Stimulated activated CD4-positive, alpha-beta T cell treated with anti-CD3 and anti-CD28 coated beads, Interleukin-15, amount 100 ng/mL, for 48 hours (primary cell): ENCODE results near the gene TBXAS1.
"Not testable (repeated sequence)": the region's sequence is repeated elsewhere in the genome, so short reads cannot be mapped to it uniquely, and the experiment has no call there.

ENCODE experiments used
- DNase-seq, 2 donors: peaks; one replicate each; pipeline ENCODE4 v3.0.0-alpha.2; 2020; ENCODE audit warnings: low read depth in 2 of 2

Gene TBXAS1

GRCh38 chr7:139827042-139827441, 2.0 kb upstream of the TBXAS1 start:
- no peak for DNase-seq

DNA sequence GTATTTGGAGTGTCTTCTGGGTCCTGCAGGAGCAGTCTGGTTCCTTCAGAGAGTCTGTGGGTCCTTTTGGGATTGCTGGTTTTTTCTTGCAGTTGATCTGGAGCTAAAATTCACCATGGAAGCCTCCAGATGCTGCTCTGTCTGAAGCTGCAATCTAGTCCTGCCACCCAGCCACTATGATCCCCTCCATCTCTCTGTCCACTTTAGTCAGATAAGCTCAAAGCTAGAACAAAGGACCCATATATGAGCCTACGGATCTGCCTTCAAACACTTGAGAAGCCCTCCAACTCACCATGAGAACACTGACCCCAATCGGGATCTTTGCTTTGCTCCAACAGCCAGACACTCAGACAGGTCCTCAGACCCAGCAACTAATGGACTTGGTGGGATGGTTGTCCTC, 618 bp upstream of the TBXAS1 start:
- DNase-seq: no peak

DNA sequence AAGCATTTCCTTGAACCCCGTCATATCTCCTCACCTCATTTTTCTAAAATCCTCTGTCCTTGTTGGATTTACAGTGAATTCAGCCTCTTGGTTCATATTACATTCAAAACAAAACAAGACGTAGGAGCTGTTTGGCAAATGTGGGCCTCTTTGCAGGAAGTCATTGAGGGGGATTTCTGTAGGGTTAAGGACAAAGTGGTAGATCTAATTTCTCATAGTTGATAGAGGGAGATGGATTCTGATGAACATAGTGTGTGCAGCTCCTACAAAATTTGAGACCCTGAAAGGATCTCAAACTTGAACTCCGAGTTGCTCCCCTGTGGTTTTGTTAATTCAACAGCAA, 682 bp downstream of the TBXAS1 start:
- DNase-seq: no peak

DNA sequence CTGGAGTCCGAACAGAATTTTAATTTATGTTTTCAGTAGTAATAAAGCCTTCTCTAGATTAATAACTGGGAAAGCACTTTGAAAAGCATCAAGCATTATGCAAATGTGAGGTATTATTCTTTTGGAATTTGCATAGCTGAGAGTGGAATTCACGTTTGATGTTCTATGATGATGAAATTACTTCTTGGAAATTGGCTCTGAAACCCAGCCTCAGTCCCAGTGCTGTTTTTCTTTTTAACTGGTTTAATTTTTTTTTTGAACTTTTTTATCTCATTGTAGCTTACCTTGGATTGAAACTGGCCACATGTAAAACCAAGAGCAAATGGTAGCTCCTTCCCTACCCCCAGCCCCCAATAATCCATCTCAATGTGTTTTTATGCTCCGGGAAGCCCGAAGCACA, 1.2 kb downstream of the TBXAS1 start:
- DNase-seq: no peak

DNA sequence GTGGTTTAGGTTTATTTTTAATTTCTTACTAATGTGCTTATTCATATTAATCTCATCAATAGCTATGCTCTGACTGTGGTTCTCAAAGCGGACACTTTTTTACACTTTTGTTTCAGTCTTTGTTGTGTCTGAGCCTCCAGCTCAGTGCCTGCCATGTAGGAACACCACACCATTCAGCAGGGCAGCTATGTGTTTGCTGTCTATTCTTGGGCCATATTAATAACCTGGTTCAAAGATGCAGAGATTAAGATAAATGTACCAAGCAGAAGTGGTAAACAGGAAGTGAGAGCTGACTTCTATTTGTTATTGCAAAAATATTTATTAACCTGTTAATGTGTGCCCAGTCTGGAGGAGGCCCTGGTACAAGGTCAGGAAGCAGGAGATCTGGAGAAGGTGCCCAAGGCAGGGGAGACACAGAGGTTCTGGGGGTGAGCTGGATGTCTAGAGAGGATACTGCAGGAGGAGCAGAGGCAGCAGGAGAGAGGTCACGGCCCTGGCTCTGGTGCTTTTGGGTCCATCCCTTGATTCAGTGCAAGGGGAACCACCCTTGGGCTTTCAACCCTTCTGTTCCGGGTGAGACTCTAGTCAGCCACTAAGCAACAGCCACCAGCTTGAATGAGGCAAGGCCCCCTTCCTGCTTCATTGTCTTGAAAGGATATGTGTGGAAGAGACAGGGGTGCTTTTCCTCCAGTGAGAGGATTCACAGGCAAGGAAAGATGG, 1.9 kb downstream of the TBXAS1 start:
- DNase-seq: no peak

GRCh38 chr7:139835848-139836247, 6.8 kb downstream of the TBXAS1 start:
- DNase-seq: not testable (repeated sequence)

DNA sequence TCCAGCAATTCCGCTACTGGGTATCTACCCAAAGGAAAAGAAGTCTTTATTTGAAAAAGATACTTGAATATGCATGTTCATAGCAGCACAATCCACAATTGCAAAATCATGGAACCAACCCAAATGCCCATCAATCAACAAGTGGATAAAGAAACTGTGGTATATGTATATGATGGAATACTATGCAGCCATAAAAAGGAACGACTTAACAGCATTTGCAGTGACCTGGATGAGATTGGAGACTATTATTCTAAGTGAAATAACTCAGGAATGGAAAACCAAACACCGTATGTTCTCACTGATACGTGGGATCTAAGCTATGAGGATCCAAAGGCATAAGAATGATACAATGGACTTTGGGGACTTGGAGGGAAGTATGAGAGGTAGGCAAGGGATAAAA, 8.2 kb downstream of the TBXAS1 start:
- DNase-seq: not testable (repeated sequence)

DNA sequence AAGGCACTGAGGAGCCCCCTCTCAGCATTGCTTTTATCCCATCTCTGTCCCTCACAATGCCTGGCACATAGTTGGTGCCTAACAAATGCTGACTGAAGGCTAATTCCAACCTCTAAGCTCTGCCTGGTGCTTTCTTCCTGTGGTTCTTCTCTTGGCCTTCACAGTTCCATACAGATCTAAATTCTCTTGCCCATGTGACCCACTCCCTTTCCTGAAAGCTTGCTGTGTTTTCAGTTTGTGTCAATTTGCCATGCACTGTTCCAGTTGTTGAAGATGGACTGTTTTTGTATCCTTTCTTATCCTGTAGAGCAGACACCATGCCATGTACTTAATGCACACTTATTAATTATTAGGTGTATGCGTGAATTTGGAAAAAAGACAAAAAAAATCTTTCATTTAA, 9.2 kb downstream of the TBXAS1 start:
- DNase-seq: no peak

DNA sequence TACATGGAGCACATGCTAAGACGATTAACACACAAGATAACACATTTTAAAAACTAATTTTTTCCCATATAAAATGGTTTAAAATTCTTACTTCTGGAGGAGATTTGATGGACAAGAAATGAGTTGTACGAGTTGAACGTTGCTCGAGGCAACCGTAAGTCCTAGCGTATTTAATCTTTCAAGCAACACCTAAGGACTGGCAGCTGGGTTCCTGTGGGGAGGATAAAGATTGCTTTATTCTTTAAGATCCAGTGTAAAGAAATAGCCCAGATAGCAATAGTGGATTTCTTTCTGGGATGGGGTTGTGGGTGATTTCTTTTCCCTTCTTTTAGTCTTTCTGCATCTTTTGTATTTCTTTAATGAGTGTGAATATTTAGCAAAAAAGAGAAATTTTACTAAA, 9.8 kb downstream of the TBXAS1 start:
- DNase-seq: no peak

- no peak for DNase-seq
These were observed 11.7 kb downstream of the TBXAS1 start for GRCh38 chr7:139840776-139841175.

DNA sequence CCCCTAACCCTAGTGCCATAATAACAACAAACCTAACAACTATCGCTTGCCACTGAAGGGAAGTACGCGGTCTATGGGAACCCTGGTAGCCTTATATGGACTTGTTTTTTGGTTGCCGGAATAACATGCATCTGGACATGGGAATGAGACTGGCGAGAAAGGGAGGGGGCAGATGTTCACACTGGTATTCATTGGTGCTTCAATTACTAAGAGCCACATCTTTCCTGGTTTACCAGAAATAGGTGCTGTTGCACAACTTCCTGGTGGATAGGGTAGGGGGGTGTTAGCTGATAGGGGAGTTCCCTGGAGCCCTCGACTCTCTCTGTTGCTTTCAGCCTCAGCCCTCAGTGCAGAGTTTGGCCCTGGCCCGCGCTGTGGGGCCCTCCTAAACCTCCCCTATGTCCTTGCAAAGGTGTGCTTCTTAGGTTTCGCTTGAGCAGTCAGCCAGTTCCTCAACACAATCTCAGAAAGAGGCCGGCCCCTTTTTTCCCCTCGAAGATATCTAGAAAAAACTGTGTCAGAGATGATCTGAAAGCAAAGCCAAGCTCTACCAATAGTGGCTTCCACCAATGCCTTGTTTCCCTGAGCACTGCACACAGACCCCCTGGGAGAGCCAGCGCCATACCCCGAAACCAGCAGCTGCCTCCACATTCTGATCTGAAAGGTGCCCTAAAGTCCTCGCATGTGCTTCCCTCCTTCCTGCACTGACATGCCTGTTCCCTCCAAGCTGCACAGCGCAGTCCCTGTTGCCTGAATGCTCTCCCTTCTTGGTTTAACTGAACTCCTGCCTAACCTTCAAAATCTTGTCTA, 13.5 kb downstream of the TBXAS1 start:
- DNase-seq: no peak

DNA sequence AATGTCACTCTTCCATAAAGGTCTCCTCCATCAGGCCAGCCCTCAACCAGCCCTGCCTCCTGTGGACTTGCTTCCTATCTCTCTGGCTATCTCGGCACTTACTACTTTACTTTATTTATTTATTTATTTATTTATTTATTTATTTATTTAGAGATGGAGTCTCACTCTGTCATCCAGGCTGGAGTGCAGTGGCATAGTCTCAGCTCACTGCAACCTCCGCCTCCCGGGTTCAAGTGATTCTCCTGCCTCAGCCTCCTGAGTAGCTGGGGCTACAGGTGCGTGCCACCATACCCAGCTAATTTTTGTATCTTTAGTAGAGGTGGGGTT, 14.1 kb downstream of the TBXAS1 start:
- not testable (repeated sequence) for DNase-seq

DNA sequence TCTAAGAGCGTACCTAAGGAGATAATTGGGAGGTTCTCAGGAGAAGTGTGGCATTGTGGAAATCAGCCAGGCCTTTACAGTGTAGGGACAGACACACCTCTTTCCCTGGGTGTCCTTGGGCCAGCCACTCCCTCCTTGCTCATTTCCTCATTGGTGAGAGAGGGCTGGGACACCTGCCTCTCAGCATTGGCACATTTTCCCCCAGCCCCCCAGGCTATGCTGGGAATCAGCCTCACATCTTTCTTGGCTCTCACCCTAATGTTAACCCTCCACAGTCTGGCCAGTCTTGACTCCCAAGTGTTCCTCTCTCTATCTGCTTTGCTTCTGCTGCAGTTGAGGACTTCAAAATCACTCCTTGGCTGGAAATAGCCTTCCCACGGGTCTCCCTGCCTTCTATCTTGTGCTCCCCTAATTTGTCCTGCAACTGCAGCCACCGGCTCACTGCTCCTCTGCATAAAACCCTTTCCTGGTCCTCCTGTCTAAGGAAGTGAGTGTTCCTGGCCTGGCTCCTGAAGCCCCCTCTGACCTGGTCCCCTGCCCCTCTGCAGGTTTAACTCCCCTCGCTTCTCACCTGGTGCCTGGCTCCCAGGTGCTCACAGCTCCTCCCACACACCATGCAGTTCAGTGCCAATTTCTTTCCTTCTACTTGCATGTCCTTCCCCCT, 15.8 kb downstream of the TBXAS1 start:
- no peak for DNase-seq

DNA sequence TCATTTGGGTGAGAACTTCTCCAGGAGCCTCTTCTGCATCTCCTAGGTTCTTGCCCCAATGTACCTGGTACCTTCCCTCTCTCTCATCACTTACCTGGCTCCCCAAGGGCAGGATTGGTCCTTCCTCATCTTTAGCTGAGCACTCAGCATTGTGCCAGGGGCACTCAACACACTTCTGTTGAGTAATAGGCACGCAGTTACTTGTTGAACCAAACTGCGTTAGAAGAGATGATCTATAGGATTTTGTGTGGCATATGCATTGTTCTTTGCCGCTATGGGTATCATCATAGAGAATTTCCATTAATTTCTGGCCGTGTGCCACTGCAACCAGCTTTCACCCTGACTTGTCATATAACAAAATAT, 16.4 kb downstream of the TBXAS1 start:
- no peak for DNase-seq

GRCh38 chr7:139846297-139846696, 17.2 kb downstream of the TBXAS1 start:
- no peak for DNase-seq

GRCh38 chr7:139848274-139848673, 19.2 kb downstream of the TBXAS1 start:
- no peak for DNase-seq

DNA sequence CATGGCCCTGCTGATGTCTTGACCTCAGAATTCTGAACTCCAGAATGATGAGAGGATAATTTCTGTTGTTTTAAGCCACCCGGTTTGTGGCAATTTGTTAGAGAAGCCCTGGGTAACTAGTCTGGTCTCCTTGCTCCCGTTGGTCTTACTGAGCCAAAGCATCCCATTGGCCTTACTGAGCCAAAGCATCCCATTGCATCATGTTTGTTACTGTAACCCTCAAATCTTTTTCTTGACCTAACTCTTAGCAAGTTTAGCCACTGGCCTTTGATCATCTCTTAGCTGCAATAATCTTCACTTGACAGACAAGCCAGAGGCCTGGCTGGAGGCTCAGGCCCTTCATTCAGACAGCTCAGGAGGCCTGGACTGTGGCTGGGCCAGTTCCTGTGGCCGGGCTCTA, 21.8 kb downstream of the TBXAS1 start:
- DNase-seq: no peak

DNA sequence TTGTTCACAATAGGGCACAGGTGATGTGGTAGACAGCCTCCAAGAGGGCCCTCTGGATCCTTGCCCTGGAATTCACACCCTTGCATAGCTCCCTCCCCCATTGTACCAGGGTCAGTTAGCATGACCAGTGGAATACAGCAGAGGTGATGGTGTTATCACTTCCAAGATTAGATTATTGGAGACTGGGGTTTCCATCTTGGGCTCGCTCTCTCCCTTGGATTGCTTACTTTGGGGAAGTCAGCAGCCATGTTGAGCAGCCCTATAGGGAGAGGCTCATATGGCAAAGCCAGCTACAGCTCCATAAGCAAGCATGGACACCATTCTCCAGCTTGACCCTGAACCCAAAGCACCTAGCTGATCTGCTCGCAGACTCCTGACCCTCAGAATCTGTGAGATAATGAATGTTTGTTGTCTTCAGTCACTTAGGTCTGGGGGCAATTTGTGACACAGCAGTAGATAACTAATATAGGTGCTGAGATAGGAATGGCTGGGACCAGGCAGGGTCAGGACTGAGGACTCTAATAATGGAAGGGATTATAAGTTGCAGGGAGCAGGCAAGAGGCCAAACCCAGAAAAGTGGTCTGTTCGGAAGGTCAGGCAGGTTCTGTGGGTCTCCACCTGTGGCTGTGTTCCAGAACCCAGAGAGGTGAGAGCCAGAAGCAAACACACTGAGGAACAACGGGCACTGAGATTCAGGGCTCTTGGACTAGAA, 22.9 kb downstream of the TBXAS1 start:
- no peak for DNase-seq

- DNase-seq: no peak
These were observed 23.4 kb downstream of the TBXAS1 start for GRCh38 chr7:139852482-139852845.

- no peak for DNase-seq
These were observed 24.6 kb downstream of the TBXAS1 start for GRCh38 chr7:139853506-139854123.

DNA sequence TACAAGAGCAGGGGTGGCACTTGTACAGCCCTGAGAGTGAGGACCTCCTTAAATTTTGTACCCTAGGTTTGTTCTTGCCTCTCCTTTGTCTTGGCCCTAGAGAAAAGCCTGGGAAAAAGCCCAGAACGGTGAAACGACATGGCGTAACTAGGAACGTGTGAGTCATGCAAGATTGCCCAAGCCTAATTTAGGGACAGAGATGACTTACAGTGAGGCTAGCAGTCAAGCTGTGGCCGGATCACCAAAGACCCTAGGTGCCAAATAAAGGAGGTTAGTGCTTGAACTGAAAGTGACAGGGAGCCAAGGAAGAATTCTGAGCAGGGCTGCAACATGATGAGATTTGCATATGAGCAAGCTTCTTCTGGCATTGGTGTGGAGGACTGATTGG, 25.1 kb downstream of the TBXAS1 start:
- DNase-seq: no peak

DNA sequence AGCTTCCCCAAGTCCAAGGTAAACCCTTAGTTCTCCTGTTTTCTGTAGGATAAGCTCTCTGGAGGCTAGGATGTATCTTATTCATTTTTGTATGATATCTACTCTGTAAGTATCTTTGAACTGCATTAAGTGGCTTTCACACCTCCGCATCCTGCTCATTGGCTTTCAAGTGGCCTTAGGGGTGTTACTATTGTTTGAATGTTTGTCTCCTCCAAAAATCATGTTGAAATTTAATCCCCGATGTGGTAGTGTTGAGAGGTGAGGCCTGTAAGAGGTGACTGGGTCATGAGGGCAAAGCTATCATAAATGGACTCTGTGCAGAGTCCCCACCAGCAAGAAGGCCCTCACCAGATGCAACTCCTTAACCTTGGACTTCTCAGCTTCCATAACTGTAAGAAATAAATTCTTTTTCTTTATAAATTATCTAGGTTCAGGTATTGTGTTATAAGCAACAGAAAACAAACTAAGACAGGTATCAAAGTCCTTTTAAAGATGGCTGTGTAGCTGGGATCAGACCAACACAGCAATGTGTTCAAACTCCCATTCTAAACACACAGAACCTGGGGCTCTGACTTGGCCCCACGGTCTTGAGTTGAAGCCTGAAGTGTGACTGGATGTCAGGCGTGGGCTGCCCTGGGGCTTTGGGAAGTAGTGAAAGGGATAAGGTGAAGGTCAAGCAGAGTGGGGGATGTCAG, 25.9 kb downstream of the TBXAS1 start:
- DNase-seq: no peak
